Erythroblast (primary cell): ENCODE data around the gene PWWP2A.

Experiments used
- GATA1 ChIP-seq: IDR thresholded peaks from 2 replicates; pipeline ENCODE4 v1.6.1; 2011; ENCODE audit warnings: low read depth, mild to moderate bottlenecking, control low read depth, low read length, moderate library complexity
- POLR2A ChIP-seq: IDR thresholded peaks from 2 replicates; pipeline ENCODE4 v1.6.1; 2011; ENCODE audit warnings: mild to moderate bottlenecking, low read length

DNA sequence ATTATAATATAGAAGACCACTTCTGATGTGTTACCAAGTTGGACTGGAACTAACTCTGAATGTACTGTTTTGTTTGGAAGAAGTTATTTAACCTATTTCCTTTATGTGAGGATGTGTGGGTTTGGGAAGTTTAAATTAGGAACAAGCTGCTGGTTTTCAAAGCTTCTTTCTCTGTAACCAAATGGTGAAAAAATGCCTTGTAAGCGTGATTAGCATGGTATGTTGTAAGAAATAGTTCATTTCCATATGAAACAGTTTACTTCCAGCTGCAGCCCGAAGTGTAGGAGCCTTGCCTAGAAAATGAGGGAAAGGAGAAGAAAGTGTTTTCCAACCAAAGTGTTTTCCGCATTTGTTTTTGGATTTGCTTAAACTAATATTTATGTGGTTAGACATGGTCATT lies 74.3 kb downstream of the PWWP2A start:
- TF ChIP-seq POLR2A (no peak), GATA1 (no peak)
